HepG2 (cell line): ENCODE data around the gene VAPA. TPM values are rescaled to one million over a fixed set of nuclear protein-coding genes. Genes with fewer than 3 reads are reported as not detected.
"Not testable (repeated sequence)": the region's sequence is repeated elsewhere in the genome, so short reads cannot be mapped to it uniquely, and the experiment has no call there.

Experiments used
- ATAC-seq: fragments of 200-7000 bp; cut with Tn5 transposase; 3 replicates; pipeline ENCODE4 v1.9.1; 2020; ENCODE audit warnings: mild to moderate bottlenecking, moderate library complexity
- BruUV-seq: library from RNA; stranded (reverse); fragments of 400-500 nt; replicated peaks from 2 replicates; lab custom pipeline; 2021; lab: Mats Ljungman, UMichigan
- CTCF ChIA-PET: fragments of 300-600 bp; formaldehyde crosslinking; extraction: SDS; loops from one replicate; lab custom pipeline; 2021; ENCODE audit warnings: low total read pairs, inconsistent platforms, low intra/inter-chr PET ratio; lab: Yijun Ruan, JAX
- POLR2A ChIA-PET: fragments of 350-600 bp; sonication (Branson Sonifier 250); formaldehyde crosslinking; loops from one replicate; lab custom pipeline; 2020; ENCODE audit warnings: antibody characterized with exemption, inconsistent platforms; lab: Yijun Ruan, JAX
- DNase-seq: peaks from one replicate; pipeline ENCODE4 v3.0.0-alpha.2; 2015; ENCODE audit warnings: low spot score
- FAIRE-seq: peaks from 3 replicates; lab custom pipeline; 2011; peaks lifted over from hg19 to GRCh38; lab: Jason Lieb, UNC
- H2AFZ ChIP-seq: one replicate; pipeline ENCODE4 v1.6.1; 2011; ENCODE audit warnings: low read length, inconsistent platforms
- H3K27ac ChIP-seq: fragments of 300-600 bp; 3 replicates; pipeline ENCODE4 v1.8.0; 2011; ENCODE audit warnings: mixed run types, mild to moderate bottlenecking, mixed read lengths, low read length, inconsistent platforms; ENCODE audit not compliant: insufficient read depth; ENCODE audit errors: extremely low read length
- H3K27me3 ChIP-seq, 2 experiments: fragments of 200-600 bp in 1 of 2; 2 replicates in 1 of 2; 3 replicates in 1 of 2; pipeline versions ENCODE4 v1.6.0 to v1.8.0; 2011; ENCODE audit warnings: low read length in 2 of 2, mild to moderate bottlenecking in 2 of 2, moderate library complexity in 2 of 2, inconsistent platforms in 1 of 2; ENCODE audit not compliant: insufficient read depth in 2 of 2, control insufficient read depth in 1 of 2
- H3K36me3 ChIP-seq, 2 experiments: fragments of 200-600 bp in 1 of 2; replicated peaks in 1 of 2; 2 replicates in 1 of 2; 3 replicates in 1 of 2; pipeline versions ENCODE4 v1.5.1 to v1.8.0; 2011; ENCODE audit warnings: low read length in 2 of 2, inconsistent platforms in 1 of 2; ENCODE audit not compliant: insufficient read depth in 2 of 2, control insufficient read depth in 1 of 2
- H3K4me1 ChIP-seq: 2 replicates; pipeline ENCODE4 v1.5.1; 2012; ENCODE audit warnings: low read length, inconsistent platforms; ENCODE audit not compliant: insufficient read depth
- H3K4me2 ChIP-seq: 2 replicates; pipeline ENCODE4 v1.6.0; 2011; ENCODE audit warnings: low read depth, low read length, inconsistent platforms
- H3K4me3 ChIP-seq, 3 experiments: fragments of 200-600 bp in 1 of 3; sonication (generic), shearing (Covaris generic) in 1 of 3; replicated peaks in 1 of 3; 2 replicates each; pipeline ENCODE4 v1.5.1; 2011 to 2016; ENCODE audit warnings: low read length in 3 of 3, inconsistent platforms in 2 of 3, low read depth in 2 of 3, mild to moderate bottlenecking in 2 of 3, control low read depth in 1 of 3, mixed read lengths in 1 of 3; ENCODE audit not compliant: insufficient read depth in 1 of 3
- H3K79me2 ChIP-seq: one replicate; pipeline ENCODE4 v1.6.1; 2011; ENCODE audit warnings: low read length, inconsistent platforms; ENCODE audit not compliant: insufficient read depth
- H3K9ac ChIP-seq: 2 replicates; pipeline ENCODE4 v1.6.0; 2011; ENCODE audit warnings: mild to moderate bottlenecking, low read depth, low read length, inconsistent platforms; ENCODE audit not compliant: insufficient read depth
- H3K9me3 ChIP-seq: 2 replicates; pipeline ENCODE4 v1.5.1; 2012; ENCODE audit warnings: mild to moderate bottlenecking, low read length
- H4K20me1 ChIP-seq: 2 replicates; pipeline ENCODE4 v1.6.0; 2011; ENCODE audit warnings: inconsistent platforms, mild to moderate bottlenecking, low read length, moderate library complexity; ENCODE audit not compliant: insufficient read depth
- ZNF121 ChIP-seq: sonication (generic); formaldehyde crosslinking; IDR thresholded peaks from 2 replicates; pipeline ENCODE4 v1.5.0; 2020; ENCODE audit warnings: mild to moderate bottlenecking, missing genetic modification reagents
- WGBS: methylation state at CpG from one replicate; pipeline ENCODE4 v1.1.6; 2017; ENCODE audit warnings: low lambda C conversion rate; 5-methylcytosine and 5-hydroxymethylcytosine counted together
- in situ Hi-C: cut with HindIII; loops from 2 replicates; pipeline ENCODE4 v1.10.0; 2017; ENCODE audit warnings: low pct_unique_long_range_greater_than_20kb; ENCODE audit not compliant: extremely low pct_ligation_motif_present
- intact Hi-C: fragments of 100-400 bp; cut with micrococcal nuclease; formaldehyde crosslinking; loops from one replicate; pipeline ENCODE4 v1.10.0; 2022; ENCODE audit not compliant: unreplicated experiment
- polyA plus RNA-seq, 8 experiments: library from polyadenylated mRNA; depleted of rRNA in 3 of 8; stranded (reverse) in 7 of 8; unstranded in 1 of 8; fragments of >200 nt; fragmentation: Illumina TruSeq in 4 of 8; extraction: Trizol in 4 of 8; gene quantifications; 2 replicates each; pipeline versions ENCODE4 v1.2.1 to v1.2.3, GENCODE V29; 2011 to 2016; ENCODE audit warnings: low read depth in 4 of 8, missing spikeins in 1 of 8, mixed read lengths in 1 of 8; ENCODE audit not compliant: insufficient read depth in 1 of 8
- total RNA-seq, 5 experiments: library from RNA; depleted of rRNA; stranded (reverse); fragments of >200 nt; fragmentation: Illumina TruSeq; extraction: Trizol; gene quantifications; 2 replicates each; pipeline ENCODE4 v1.2.3, GENCODE V29; 2016; ENCODE audit warnings: low read depth in 1 of 5
- TF ChIP-seq, protein P1 (sequence below): sonication (generic); formaldehyde crosslinking; IDR thresholded peaks from 2 replicates; pipeline ENCODE4 v1.4.0; 2020; ENCODE audit warnings: missing genetic modification reagents, mild to moderate bottlenecking, borderline replicate concordance

Gene VAPA
- total and polyA plus RNA-seq, 2 of the 13 experiments (the other 11 are each of a cell fraction or from before 2014, with no cell fraction given) = 167 to 294 TPM

DNA sequence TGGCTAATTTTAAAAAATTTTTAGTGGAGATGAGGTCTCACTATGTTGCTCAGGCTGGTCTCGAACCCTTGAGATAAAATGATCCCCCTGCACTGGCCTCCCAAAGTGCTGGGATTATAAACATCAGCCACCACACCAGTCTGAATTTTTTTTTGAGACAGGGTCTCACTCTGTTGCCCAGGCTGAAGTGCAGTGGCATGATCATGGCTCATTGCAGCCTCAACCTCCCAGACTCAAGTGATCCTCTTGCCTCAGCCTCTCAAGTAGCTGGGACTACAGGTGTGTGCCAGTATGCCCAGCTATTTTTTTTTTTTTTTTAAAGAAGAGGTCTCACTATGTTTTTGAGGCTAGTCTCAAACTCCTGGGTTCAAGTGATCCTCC, 14.3 kb upstream of the VAPA start:
- H3K4me3 ChIP-seq, H3K27me3 ChIP-seq, H3K36me3 ChIP-seq, H3K4me2 ChIP-seq, BruUV-seq, H2AFZ ChIP-seq, DNase-seq, H3K9me3 ChIP-seq, in situ Hi-C loops, ATAC-seq, H3K79me2 ChIP-seq, H3K9ac ChIP-seq, H4K20me1 ChIP-seq, H3K27ac ChIP-seq, CTCF ChIA-PET, intact Hi-C loops, FAIRE-seq: not testable (repeated sequence)
- 83% methylated on average over 1 of the region's 1 CpG for WGBS
- peak; percentile 34; the same call in 1 of the 2 replicates for TF ChIP-seq ZNF121 (CRISPR knock-in tag)
- peaks cover 25% of the 10 kb centered on the region for H3K4me1 ChIP-seq
- POLR2A ChIA-PET = interaction anchor here (0.9 to 1.3 kb wide), 3 partner anchors 14 to 30 kb away, joined by 3 to 19 read pairs (median 8); partner anchors contain the start of gene VAPA

DNA sequence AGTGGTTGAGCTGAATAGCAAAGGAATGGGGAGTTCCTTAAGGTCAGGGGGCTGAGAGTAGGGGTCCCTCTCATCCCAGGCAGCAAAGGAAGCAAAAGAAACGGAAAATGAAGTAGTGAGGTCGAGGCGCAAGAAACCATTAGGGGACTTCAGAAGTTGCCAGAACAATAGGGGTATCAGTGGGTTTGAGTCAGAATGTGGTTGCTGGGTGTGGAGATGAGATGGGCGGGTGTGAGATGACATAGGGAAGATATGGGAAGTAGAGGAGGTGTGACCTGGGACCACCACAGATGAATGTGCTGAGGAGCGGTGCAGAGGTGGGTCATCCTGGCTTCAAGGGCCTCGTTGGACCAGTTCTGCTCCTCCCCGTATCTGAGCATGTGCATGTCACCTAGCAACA, 13.1 kb upstream of the VAPA start:
- TF ChIP-seq, protein P1, sequence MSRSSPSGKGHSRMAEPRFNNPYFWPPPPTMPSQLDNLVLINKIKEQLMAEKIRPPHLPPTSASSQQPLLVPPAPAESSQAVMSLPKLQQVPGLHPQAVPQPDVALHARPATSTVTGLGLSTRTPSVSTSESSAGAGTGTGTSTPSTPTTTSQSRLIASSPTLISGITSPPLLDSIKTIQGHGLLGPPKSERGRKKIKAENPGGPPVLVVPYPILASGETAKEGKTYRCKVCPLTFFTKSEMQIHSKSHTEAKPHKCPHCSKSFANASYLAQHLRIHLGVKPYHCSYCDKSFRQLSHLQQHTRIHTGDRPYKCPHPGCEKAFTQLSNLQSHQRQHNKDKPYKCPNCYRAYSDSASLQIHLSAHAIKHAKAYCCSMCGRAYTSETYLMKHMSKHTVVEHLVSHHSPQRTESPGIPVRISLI (CRISPR knock-in tag) = no peak
- Histone ChIP-seq H3K4me3 (no peak overlapping the region), H4K20me1 (no peaks in the 10 kb centered on the region), H3K79me2 (no peaks in the 10 kb centered on the region), H2AFZ (no peak overlapping the region), H3K9ac (no peak overlapping the region), H3K27ac (no peak overlapping the region), H3K4me2 (no peak overlapping the region), H3K27me3 (no peaks in the 10 kb centered on the region), H3K9me3 (no peaks in the 10 kb centered on the region), H3K36me3 (no peaks in the 10 kb centered on the region), H3K4me1 (peaks cover 27% of the 10 kb centered on the region)
- FAIRE-seq (no peak), ATAC-seq (no peak), DNase-seq (no peak)
- no TSS peak for BruUV-seq
- WGBS = 74% methylated on average over 7 of the region's 7 CpGs
- POLR2A ChIA-PET = no interaction called here
- CTCF ChIA-PET = no interaction called here
- intact Hi-C loops = no loop called here
- in situ Hi-C loops = no loop called here
